D721Med (cell line): Measurements from ENCODE around the gene WFDC11.

Experiments used
- DNase-seq: peaks from one replicate; pipeline ENCODE4 v3.0.0; 2011; ENCODE audit warnings: low spot score; ENCODE audit not compliant: insufficient read length
- FAIRE-seq: peaks from 2 replicates; lab custom pipeline; 2011; peaks lifted over from hg19 to GRCh38; lab: Jason Lieb, UNC
- CTCF ChIP-seq: IDR thresholded peaks from 2 replicates; pipeline ENCODE4 v1.5.1; 2012; ENCODE audit warnings: mild to moderate bottlenecking, control low read depth; ENCODE audit not compliant: insufficient read depth; ENCODE audit errors: missing control alignments

Gene WFDC11

GRCh38 chr20:45617591-45617990 lies 52.4 kb downstream of the WFDC11 start:
- no peak for TF ChIP-seq CTCF
- no peak for FAIRE-seq
- no peak for DNase-seq

GRCh38 chr20:45612314-45612713 lies 57.7 kb downstream of the WFDC11 start:
- no peak for FAIRE-seq
- TF ChIP-seq CTCF: no peak

GRCh38 chr20:45611054-45611453 lies 59.0 kb downstream of the WFDC11 start:
- no peak for TF ChIP-seq CTCF
- DNase-seq (no peak), FAIRE-seq (no peak)

More at GRCh38 chr20:45612314-45612713, 57.7 kb downstream of the WFDC11 start:
- no peak for DNase-seq

- no peak for DNase-seq
- FAIRE-seq: no peak
- no peak for TF ChIP-seq CTCF
Observed at GRCh38 chr20:45607810-45608209, 62.2 kb downstream of the WFDC11 start.
